ENCODE measurements around the gene CDS1. TPM values are rescaled to one million over a fixed set of nuclear protein-coding genes. Genes with fewer than 3 reads are reported as not detected.

The CDS1 gene
- total and polyA plus RNA-seq, 2 of the 8 experiments (the other 6 are each of a cell fraction or from before 2014, with no cell fraction given), result 8.7 to 13.9 TPM

DNA sequence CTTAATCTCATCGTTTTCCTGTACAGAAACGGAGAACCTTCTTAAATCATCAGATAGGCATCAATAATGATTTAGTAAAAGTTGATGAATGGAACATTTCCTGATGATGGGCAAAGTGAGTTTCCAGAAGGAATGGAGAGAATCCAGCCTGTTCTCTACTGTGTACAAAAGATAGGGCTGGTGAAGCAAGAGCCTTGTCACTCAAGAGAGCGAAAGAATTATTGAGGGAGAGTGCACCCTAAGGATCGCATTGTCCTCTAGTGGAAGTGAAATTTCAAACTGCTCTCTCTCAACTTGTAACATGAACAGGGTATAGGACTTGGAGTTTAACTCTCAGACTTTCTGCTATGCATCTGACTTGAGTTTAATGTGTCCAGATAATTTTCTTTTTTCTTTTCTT lies 69.6 kb downstream of the CDS1 start (continued):
- TF ChIP-seq, protein P1, sequence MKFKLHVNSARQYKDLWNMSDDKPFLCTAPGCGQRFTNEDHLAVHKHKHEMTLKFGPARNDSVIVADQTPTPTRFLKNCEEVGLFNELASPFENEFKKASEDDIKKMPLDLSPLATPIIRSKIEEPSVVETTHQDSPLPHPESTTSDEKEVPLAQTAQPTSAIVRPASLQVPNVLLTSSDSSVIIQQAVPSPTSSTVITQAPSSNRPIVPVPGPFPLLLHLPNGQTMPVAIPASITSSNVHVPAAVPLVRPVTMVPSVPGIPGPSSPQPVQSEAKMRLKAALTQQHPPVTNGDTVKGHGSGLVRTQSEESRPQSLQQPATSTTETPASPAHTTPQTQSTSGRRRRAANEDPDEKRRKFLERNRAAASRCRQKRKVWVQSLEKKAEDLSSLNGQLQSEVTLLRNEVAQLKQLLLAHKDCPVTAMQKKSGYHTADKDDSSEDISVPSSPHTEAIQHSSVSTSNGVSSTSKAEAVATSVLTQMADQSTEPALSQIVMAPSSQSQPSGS (IDR thresholded peaks at IDR 0.05; ENCODE audit: low read length), result no peak
- TF ChIP-seq POLR2AphosphoS5 (IDR thresholded peaks at IDR 0.05; ENCODE audit: low read depth, low read length), result no peak
- TF ChIP-seq RBBP5 (IDR thresholded peaks at IDR 0.05; ENCODE audit: borderline replicate concordance, low read depth, low read length), result no peak

All from H1 (cell line).